Lower leg skin (tissue), 3 donors: ENCODE results near the gene ZDHHC9.

Experiments
- CTCF ChIP-seq, 3 donors: fragments of 450-650 bp; IDR thresholded peaks; one replicate each; pipeline ENCODE4 v1.5.1; 2016; ENCODE audit warnings: antibody characterized with exemption in 3 of 3, mild to moderate bottlenecking in 3 of 3, moderate library complexity in 2 of 3
- POLR2A ChIP-seq, 2 donors: fragments of 450-650 bp; IDR thresholded peaks; one replicate each; pipeline ENCODE4 v1.6.1; 2016 to 2017; ENCODE audit warnings: antibody characterized with exemption in 2 of 2, mild to moderate bottlenecking in 1 of 2, moderate library complexity in 1 of 2

DNA sequence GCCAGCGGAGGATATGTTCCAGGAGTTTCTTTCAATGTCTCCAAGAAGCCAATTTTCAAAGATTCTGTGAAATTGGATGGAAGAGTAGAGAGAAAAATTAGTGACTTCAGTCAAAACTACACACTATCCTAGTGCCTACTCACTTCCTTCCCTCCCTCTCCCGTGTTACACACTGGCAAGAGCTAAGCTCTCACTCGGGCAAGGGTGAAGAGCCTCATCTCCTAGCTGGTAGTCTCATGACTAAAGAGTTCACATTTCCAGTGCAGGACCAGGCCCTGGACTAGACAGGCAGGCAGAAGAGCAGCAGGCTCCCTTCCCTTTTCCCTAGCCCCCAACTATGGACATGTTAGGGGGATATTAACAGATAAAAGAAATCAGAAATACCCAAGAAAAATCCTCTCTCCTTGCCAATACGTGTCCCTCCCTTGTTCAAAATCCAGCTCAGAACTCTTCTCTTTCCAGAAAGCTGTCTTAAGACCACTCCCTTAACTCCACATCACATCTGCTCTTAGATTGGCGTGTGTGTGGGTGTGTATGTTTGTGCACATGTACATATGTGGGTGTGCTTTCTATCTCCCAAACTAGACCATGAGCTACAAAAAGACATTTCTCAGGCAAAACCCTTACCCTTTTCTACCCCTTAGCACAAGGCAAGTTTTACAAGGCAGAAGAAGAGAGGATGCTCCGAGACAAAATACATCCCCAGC is 29.9 kb downstream of the ZDHHC9 start:
- TF ChIP-seq CTCF (IDR thresholded peaks at IDR 0.05) (no peak), POLR2A (IDR thresholded peaks at IDR 0.05) (no peak)
